SH-SY5Y (cell line): Measurements from ENCODE around the gene MYO1D.

Experiments
- GATA2 ChIP-seq: IDR thresholded peaks from 2 replicates; pipeline ENCODE4 v1.6.1; 2011; ENCODE audit warnings: mild to moderate bottlenecking, low read depth, low read length
- GATA3 ChIP-seq: IDR thresholded peaks from 2 replicates; pipeline ENCODE4 v1.6.1; 2011; ENCODE audit warnings: low read depth, mild to moderate bottlenecking, low read length, moderate library complexity

MYO1D gene

DNA sequence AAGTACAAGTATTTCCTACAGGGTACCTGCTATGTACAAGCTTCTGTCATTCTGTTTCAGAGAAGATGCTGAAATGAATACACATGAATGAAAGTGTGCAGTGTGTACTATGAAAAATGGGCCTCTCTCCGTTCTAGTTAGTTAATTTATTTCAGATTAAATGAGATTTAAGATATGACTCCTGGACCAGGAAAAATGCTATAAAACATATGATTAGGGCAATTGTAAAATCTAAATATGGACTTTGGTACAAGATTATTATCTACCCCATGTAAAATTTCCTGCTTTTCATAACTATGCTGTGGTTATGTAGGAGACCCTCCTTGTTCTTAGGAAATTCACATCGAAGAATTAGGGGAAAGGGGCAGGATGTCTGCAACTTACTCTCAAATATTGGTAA, 28.9 kb downstream of the MYO1D start:
- TF ChIP-seq GATA3 (no peak), GATA2 (no peak)

- TF ChIP-seq GATA2 (no peak), GATA3 (no peak)
Observed at GRCh38 chr17:32846143-32846542, 30.8 kb downstream of the MYO1D start.

DNA sequence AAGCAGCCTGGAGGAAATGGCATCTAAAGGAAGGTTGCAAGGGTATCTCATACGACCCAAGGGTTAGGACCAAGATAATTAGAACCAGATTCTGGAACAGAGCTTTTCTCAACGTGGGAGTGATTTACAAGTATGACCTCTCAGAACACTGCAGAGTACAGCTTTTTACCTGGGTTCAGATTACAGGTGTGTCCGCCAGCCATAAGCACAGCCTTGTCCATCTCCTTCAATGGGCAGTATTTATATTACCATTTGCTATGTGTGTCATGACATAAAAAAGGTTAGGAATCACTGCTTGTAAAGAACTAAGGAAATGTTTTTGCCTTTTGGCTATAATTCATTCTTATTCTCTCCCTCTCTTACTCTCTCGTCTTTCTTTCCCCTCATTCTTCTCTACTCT, 36.7 kb downstream of the MYO1D start:
- no peak for TF ChIP-seq GATA3
- TF ChIP-seq GATA2, result no peak

DNA sequence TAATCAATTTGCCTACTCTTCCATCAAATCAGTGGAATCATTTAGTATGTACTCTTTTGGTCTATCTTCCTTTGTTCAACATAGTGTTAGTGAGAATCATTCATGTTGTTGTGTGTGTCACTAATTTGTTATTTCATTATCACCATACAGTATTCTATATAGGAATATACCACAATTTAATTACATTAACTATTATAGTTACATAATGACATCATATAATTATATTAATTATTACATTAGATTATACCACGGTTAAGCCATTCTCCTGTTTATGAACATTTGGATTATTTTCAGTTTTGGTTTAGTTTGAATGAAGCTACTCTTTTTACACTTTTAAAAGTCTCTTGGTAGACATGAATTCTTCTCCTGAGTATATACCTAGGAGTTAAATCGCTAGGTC, 40.4 kb downstream of the MYO1D start:
- TF ChIP-seq GATA3 (no peak), GATA2 (no peak)

GRCh38 chr17:32835291-32835761, 41.6 kb downstream of the MYO1D start:
- TF ChIP-seq GATA2 (no peak), GATA3 (no peak)

- TF ChIP-seq GATA3 (no peak), GATA2 (no peak)
Observed at GRCh38 chr17:32834104-32834503, 42.8 kb downstream of the MYO1D start.

DNA sequence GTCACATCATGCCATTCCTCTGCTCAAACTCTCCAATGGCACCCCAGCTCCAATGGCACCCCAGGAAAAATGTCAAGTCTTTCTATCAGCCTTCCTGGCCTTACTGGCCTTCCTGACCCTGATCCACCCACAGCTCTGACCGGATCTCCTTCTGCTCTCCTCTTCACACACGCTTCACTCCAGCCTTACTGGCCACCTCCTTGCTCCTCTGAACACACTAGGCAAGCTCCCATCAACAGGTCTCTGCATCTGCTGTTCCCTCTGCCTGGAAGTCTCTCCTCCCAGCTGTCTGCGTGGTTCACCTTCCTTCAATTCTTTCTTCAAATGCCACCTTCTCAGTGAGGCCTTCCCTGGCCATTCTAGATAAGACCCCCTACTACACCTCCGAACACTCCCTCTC, 43.4 kb downstream of the MYO1D start:
- no peak for TF ChIP-seq GATA2
- TF ChIP-seq GATA3, result no peak

GRCh38 chr17:32833076-32833475, 43.8 kb downstream of the MYO1D start:
- TF ChIP-seq GATA3 (no peak), GATA2 (no peak)

DNA sequence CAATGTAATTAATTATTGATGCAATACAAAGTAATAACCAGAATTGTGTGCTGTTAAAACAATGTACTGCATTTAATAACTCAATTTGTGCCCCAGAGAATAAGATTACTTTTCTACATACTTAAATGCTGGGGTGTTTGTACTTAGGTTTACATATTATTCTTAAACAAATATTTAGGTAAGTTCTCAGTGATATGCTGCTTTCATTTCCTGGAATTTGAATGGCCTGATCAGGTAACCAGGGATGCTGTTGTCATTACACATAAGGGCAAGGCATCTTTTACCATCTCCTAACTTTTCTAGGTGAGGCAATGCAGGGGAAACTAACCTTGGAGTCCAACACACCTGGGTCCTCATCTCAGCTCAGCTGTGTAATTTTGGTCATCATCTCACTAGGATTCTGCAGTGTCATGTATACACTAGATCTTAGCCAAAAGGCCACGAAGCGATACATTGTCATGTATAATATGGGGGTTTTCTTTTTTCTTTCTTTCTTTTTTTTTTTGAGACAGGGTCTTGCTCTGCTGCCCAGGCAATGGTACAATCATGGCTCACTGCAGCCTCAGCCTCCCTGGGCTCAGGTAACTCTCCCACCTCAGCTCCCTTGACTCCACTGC, 45.2 kb downstream of the MYO1D start:
- TF ChIP-seq GATA3 (no peak), GATA2 (no peak)

DNA sequence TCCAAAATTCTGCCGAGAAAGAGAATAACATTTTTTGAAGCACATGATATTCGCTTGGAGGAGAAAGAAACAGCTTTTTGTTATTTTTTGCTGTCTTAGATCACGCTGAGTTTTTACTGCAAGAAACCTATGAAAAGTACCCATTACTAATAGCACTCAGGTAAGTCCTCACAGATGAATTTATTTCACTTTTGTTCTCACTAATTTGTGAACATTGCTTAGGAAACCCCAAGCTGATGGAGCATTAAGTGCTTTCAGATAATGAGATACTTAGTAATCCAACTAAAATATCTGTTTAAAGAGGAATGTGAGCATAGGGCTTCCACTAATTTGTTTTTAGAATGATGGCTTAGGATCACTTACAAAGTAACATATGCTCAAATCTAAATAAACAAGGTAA, 45.7 kb downstream of the MYO1D start:
- TF ChIP-seq GATA2 (no peak), GATA3 (no peak)

DNA sequence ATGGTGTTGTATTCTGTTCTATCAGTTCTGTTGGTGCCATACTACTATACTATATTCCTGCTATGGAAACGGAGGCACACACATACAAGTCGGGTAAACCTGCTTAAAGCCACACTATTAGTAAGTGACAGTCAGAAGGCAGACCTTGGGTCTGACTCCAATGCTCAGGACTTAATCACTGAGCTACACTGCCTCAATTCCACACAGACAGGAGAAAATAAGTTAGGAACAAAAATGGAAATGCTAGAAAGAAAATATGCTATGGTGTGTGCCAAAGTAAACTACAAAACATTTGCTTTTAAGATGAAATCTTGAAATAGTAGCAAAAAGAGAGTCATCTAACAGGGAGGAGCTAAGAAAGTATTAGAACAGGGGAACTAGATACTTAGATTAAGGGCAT, 48.1 kb downstream of the MYO1D start:
- TF ChIP-seq GATA3 (no peak), GATA2 (no peak)

DNA sequence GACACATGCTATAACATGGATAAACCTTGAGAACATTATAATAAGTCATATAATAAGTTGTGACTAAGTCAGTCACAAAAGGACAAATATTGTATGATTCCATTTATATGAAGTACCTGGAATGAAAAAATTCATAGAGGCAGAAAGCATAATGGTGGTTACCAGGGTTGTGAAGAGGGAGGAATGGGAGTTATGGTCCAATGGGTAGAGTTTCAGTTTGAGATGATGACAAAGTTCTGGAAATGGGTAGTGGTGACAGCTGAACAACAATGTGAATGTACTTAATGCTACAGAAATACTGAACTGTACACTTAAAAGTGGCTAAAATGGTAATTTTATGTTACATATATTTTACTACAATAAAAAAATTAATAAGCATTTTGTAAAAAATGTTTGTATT, 49.7 kb downstream of the MYO1D start:
- TF ChIP-seq GATA2 (no peak), GATA3 (no peak)

- TF ChIP-seq GATA2 (no peak), GATA3 (no peak)
Observed at GRCh38 chr17:32826076-32826475, 50.8 kb downstream of the MYO1D start.

GRCh38 chr17:32824334-32824733, 52.6 kb downstream of the MYO1D start:
- TF ChIP-seq GATA3, result no peak
- TF ChIP-seq GATA2, result no peak

- TF ChIP-seq GATA2 (no peak), GATA3 (no peak)
Observed at GRCh38 chr17:32822996-32823395, 53.9 kb downstream of the MYO1D start.

DNA sequence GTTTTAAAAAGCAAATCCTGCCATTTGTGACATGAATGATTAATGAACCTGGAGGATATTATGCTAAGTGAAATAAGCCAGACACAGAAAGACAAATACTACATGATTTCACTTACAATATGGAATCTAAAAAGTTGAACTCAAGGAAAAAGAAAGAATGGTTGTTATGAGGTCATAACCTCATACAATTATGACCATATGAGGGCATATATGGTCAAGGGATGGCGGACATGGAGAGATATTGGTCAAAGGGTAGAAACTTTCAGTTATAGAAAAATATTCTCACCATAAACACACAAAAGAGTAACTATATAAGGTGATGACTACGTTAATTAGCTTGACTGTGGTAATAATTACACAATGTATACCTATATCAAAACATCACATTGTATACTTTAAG, 56.5 kb downstream of the MYO1D start:
- TF ChIP-seq GATA3 (no peak), GATA2 (no peak)

DNA sequence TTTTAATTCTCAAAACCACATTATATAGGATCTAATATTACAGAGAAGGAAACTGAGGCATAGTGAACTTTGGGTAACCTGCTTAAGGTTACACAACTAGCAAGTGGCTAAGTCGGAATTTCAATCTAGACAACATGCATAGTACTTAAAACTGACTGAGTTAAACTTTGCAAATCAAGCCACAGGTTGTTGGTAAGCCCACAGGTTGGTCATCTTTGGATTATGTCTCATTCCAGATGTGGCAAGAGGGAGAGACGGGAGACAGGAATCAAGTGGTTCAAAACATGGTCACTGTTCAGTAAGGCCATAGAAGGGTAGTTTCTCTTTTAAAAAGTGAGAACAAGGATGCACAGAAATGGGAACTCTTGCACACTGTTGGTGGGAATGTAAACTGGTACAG, 57.1 kb downstream of the MYO1D start:
- TF ChIP-seq GATA3, result no peak
- no peak for TF ChIP-seq GATA2
